22Rv1 (cell line): ENCODE measurements around the gene CASP8.

ENCODE experiments used
- CTCF ChIP-seq: fragments of 450-650 bp; IDR thresholded peaks from 2 replicates; pipeline ENCODE4 v1.5.1; 2017; ENCODE audit warnings: mild to moderate bottlenecking
- ZFX ChIP-seq: fragments of 450-650 bp; IDR thresholded peaks from 2 replicates; pipeline ENCODE4 v1.6.1; 2017; ENCODE audit warnings: antibody characterized with exemption, borderline replicate concordance

- no peak for TF ChIP-seq CTCF
- TF ChIP-seq ZFX: no peak
Observed at GRCh38 chr2:201242571-201243277, 17.6 kb upstream of the CASP8 start.
